Measurements from ENCODE around the gene TM4SF20.

TM4SF20 gene

DNA sequence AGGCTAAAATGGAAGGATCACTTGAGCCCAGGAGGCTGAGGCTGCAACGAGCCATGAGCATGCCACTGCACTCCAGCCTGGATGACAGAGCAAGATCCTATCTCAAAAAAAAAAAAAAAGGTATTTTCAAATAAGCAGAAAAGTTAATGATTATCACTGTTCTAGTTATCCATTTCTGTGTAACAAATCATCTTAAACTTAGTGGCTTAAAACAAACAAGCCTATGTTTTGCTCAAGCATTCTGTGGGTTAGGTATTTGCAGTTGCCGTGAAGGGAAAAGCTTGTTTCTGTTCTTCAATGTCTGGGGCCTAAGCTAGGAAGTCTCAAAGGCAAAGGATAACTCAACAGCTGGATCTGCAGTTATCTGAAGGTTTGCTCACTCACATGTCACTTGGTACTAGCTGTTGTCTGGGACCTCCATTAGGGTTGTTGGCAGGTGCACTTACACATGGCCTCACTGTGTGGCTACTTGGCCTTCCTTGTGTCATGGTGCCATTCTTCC, 40.0 kb downstream of the TM4SF20 start:
- no peak for DNase-seq (ENCODE audit: low read depth in 1 of 2, low spot score in 1 of 2)
- Histone ChIP-seq H3K27me3 (ENCODE audit: insufficient read depth, poor library complexity, severe bottlenecking) (no peaks in the 10 kb centered on the region), H3K27ac (replicated peaks) (no peak overlapping the region), H3K4me3 (replicated peaks; ENCODE audit: insufficient read depth, low read length) (no peak overlapping the region)
- TF ChIP-seq POLR2AphosphoS5 (IDR thresholded peaks at IDR 0.05; ENCODE audit: low read depth) (no peak), SPI1 (IDR thresholded peaks at IDR 0.05; ENCODE audit: borderline replicate concordance, low read depth) (no peak), GABPA (IDR thresholded peaks at IDR 0.05; ENCODE audit: low read depth) (no peak)
- TF ChIP-seq, protein P1, sequence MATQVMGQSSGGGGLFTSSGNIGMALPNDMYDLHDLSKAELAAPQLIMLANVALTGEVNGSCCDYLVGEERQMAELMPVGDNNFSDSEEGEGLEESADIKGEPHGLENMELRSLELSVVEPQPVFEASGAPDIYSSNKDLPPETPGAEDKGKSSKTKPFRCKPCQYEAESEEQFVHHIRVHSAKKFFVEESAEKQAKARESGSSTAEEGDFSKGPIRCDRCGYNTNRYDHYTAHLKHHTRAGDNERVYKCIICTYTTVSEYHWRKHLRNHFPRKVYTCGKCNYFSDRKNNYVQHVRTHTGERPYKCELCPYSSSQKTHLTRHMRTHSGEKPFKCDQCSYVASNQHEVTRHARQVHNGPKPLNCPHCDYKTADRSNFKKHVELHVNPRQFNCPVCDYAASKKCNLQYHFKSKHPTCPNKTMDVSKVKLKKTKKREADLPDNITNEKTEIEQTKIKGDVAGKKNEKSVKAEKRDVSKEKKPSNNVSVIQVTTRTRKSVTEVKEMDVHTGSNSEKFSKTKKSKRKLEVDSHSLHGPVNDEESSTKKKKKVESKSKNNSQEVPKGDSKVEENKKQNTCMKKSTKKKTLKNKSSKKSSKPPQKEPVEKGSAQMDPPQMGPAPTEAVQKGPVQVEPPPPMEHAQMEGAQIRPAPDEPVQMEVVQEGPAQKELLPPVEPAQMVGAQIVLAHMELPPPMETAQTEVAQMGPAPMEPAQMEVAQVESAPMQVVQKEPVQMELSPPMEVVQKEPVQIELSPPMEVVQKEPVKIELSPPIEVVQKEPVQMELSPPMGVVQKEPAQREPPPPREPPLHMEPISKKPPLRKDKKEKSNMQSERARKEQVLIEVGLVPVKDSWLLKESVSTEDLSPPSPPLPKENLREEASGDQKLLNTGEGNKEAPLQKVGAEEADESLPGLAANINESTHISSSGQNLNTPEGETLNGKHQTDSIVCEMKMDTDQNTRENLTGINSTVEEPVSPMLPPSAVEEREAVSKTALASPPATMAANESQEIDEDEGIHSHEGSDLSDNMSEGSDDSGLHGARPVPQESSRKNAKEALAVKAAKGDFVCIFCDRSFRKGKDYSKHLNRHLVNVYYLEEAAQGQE (IDR thresholded peaks at IDR 0.05; ENCODE audit: insufficient replicate concordance, low read depth) = no peak
- TF ChIP-seq, protein P2, sequence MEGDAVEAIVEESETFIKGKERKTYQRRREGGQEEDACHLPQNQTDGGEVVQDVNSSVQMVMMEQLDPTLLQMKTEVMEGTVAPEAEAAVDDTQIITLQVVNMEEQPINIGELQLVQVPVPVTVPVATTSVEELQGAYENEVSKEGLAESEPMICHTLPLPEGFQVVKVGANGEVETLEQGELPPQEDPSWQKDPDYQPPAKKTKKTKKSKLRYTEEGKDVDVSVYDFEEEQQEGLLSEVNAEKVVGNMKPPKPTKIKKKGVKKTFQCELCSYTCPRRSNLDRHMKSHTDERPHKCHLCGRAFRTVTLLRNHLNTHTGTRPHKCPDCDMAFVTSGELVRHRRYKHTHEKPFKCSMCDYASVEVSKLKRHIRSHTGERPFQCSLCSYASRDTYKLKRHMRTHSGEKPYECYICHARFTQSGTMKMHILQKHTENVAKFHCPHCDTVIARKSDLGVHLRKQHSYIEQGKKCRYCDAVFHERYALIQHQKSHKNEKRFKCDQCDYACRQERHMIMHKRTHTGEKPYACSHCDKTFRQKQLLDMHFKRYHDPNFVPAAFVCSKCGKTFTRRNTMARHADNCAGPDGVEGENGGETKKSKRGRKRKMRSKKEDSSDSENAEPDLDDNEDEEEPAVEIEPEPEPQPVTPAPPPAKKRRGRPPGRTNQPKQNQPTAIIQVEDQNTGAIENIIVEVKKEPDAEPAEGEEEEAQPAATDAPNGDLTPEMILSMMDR (IDR thresholded peaks at IDR 0.05; ENCODE audit: insufficient read depth, low read length) = no peak

DNA sequence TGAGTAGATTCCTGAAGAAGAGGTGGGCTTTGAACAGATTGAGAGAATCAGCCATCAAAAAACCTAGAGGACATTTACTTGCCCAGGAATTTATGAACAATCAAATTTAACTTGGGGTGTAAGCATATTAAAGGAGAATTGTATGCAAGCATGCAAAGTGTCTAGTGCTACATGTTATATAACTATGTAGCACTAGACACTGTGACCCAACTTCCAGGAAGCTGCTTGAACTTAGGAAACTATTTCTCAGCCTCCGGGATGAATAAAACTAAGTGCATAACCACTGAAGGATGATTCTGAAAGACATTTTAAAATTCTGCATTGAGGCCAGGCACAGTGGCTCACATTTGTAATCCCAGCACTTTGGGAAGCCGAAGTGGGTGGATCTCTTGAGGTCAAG, 41.7 kb downstream of the TM4SF20 start:
- TF ChIP-seq POLR2AphosphoS5 (IDR thresholded peaks at IDR 0.05; ENCODE audit: low read depth) (no peak), SPI1 (IDR thresholded peaks at IDR 0.05; ENCODE audit: borderline replicate concordance, low read depth) (no peak), GABPA (IDR thresholded peaks at IDR 0.05; ENCODE audit: low read depth) (no peak)
- TF ChIP-seq, protein P1 (IDR thresholded peaks at IDR 0.05; ENCODE audit: insufficient replicate concordance, low read depth) = no peak
- TF ChIP-seq, protein P2 (IDR thresholded peaks at IDR 0.05; ENCODE audit: insufficient read depth, low read length) = no peak
- H3K27ac ChIP-seq (replicated peaks) = no peak overlapping the region
- DNase-seq (ENCODE audit: low read depth in 1 of 2, low spot score in 1 of 2) = no peak
- H3K27me3 ChIP-seq (ENCODE audit: insufficient read depth, poor library complexity, severe bottlenecking) = no peaks in the 10 kb centered on the region
- no peak overlapping the region for H3K4me3 ChIP-seq (replicated peaks; ENCODE audit: insufficient read depth, low read length)

DNA sequence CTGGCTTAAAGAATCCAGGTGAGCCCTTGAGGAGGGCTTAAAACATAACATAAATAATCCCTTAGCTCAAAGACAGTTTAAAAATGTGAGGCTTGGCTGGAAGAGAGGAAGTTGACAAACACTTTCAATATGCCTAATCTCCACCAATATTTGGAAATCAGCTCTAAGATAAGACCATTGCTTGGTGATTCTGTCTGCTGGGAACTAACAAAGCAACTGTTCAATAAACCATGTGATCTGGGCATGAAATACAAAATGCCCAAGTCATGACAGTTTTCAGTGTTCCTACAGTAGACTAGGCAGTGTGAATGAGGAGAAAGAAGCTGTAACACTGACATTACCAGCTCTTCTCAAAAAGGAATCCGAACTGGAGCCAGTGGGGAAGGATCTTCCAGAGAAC, 43.4 kb downstream of the TM4SF20 start:
- no peaks in the 10 kb centered on the region for H3K27me3 ChIP-seq (ENCODE audit: insufficient read depth, poor library complexity, severe bottlenecking)
- H3K4me3 ChIP-seq (replicated peaks; ENCODE audit: insufficient read depth, low read length) = no peak overlapping the region
- no peak overlapping the region for H3K27ac ChIP-seq (replicated peaks)
- TF ChIP-seq SPI1 (IDR thresholded peaks at IDR 0.05; ENCODE audit: borderline replicate concordance, low read depth) (no peak), POLR2AphosphoS5 (IDR thresholded peaks at IDR 0.05; ENCODE audit: low read depth) (no peak), GABPA (IDR thresholded peaks at IDR 0.05; ENCODE audit: low read depth) (no peak)
- TF ChIP-seq, protein P1 (IDR thresholded peaks at IDR 0.05; ENCODE audit: insufficient replicate concordance, low read depth) = no peak
- TF ChIP-seq, protein P2 (IDR thresholded peaks at IDR 0.05; ENCODE audit: insufficient read depth, low read length) = no peak
- DNase-seq (ENCODE audit: low read depth in 1 of 2, low spot score in 1 of 2) = no peak
